ENCODE data around the gene LIN7A.

Gene LIN7A

DNA sequence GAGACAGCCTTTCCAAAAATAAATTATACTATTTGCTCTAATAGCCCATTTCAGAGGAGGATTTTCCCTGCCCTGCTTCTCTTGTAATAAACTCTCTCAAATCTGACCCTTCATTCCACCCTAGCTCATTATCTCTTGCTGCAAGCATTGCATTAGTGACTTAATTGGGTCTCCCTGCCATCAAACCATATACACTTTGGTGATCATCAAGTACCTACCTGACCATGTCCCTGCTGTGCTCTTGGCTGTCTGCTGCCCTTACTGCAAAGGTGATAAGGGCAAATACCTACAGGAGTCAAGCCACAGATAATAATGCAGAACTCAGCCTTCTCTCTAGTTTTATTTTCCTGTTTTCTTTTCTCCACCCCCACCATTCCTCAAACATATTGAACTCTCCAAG lies 88.4 kb downstream of the LIN7A start:
- no peak for DNase-seq

DNA sequence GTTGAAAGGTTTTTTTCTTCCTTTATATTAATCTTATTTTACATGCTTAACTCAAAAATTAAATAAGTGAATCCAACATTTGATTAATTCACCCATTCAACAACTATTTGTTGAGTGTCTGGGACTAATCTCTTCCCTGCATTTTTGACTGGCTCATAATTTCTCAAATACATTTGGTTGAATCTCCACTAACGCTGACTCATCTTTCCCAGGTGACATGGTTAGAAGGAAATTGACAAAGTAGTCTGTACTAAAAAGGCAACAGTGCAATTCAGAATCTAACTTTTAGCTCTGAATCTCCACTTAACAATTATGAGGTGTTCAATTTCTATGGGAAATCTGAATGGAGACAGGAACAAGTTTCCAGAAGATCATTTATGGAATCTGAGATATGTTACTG lies 88.9 kb downstream of the LIN7A start:
- no peak for DNase-seq

DNA sequence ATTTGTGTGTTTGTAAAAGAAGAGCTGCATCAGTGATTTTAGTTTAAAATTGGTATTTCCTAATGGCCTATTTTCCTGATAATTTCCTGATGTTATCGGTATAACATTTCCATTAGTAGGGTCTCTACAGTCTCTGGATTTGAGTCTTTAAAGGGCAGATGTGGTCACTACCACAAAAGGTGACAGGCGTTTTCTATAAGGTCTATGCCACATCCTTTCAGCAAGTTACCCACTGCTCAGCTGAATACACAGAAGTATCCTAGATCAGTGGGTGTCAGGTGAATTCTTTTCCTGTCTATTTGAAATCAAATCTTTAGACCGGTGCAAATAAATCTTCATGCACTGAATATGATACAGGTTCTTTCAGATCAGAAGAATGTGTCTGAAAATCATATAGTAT lies 90.2 kb downstream of the LIN7A start:
- no peak for DNase-seq

DNA sequence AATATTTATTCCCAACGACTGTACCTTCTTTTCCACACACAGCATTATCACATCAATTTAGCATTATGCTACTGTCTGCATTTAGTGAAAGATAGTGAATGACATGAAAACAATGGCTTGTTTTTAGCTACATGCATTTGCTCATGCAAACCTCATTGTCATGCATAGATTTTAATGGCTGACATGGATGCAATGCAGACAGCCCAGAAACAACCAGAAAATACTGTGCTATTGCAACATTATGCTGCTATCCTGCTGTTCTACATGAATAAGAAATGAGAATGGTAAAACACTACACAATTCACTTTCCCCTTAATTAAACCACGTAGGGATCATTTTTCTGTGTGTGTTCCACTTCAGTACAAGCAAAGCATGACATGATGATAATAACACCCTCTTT lies 90.8 kb downstream of the LIN7A start:
- no peak for DNase-seq

DNA sequence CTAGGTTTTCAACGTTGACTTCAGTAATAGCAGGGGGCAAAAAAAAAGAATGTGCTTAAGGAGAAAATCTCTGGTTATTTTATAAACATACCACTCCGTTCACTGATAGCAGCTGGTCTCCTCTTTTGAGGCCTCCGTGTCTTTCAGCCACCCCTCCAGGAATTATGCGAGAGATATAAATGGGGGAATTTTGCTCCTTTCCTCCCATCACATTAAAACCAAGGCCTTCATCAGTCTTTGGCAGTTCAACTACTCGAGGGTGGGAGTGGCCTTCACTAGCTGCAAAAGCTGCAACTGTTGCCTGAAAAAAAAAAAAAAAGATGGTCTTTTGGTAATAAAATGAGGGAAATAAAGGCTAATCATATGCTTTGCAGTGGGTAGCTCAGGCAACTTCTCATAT lies 92.1 kb downstream of the LIN7A start:
- DNase-seq, result no peak

DNA sequence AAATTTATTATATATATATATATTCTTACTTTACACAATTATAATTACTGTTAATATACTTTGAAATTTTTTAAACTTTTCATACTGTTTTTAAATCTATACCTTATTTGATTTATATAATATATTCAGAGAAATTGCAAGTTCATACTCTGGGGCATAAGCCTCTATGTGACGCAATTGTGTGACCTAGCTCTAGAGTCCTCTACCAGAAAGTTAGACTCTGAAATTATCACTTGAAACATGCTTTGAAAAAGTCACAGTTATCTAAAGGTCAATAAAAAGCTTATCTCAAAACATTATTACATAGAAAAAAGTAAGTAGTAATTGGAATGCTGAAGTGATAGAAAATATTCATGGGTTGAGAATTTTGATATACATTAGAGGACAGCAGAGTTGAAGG lies 93.8 kb downstream of the LIN7A start:
- DNase-seq, result no peak

DNA sequence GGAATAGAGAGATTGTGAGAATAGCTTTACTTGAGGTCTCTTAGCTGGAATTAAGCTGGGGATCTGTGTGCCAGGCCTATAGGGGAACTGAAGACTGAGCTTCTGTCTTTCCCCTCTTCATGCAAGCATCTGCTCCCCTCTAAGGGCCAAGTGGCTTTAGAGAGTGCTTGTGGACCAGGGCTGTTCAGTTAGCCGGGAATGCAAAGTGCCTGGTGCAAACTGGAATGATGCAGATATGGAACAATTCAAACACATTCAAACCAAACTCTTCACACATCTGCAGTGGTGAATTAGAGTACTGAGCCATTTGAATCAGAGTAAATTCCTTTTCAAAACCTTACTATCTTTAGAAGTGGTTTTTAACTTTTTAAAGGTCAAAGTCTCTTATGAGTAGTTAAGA lies 99.0 kb downstream of the LIN7A start:
- no peak for DNase-seq

DNA sequence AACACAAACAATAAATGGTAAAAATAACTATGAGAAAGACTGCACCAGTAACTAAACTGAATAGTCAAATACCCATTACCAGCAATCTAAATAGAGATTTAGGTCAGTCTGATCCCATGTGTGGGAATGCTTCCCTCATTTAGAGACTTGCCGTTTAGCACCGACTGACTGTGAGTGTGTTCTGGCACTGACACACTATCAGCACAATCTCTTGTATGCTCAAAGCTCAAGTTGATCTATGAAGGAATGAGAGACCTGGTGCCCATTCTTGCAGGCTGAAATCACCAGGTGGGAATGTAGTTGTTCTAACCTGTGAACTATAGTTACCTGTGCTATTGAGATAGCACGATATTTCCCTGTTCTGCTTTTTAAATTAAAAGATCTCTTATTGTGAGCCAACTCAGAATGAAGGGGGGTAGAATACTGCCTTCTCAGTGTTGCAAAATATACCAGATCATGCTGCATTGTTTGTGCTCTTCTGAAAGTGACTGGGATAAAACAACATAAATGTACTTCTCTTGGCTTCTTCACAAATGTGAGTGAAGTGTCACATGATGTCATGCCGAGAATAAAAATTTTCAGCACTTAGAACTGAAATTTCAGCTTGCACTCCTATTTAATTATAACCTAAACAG lies 99.6 kb downstream of the LIN7A start:
- no peak for DNase-seq

DNA sequence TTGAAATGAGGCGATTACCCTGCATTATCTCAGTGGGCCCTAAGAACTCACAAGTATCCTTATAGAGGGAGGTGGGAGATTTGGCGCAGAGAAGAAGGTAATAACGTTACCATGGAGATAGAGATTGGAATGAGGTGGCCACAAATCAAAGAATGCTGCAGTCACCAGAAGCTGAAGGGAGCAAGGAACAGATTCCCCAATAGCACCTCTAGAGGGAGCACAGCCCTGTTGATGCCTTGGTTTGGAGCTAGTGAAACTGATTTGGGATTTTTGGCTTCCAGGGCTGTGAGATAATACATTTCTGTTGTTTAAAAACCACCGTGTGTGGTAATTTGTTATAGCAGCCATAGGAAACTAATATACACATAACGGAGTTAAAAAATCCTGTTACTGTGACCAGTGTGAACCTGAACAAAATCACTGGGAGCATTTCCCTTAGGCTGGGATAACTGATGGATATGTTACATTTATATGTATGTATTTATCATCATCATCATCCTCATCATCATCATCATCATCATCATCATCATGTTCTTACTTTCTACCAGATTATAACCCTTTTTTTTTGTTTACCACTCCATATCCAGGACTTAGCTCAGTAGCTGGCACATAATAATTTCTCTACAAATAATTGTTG lies 100.3 kb downstream of the LIN7A start:
- peak; percentile 37 for DNase-seq

DNA sequence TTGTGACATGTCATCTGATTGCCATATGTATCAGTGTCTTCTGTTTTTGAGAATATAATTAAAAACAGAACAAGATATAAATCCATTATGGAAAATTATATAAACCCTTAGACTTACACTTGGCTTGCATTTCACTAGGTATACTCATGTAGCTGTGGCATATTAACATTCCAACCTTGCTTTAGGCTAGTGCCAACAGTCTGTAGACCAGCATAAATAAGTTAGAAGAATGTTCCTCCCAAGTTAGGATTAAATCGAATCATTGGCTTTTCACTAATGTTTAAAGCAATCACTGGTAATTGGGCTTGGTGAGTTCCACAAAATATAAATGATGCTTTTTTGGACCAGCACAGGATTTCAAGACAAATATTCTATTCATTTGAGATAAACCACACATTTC lies 103.0 kb downstream of the LIN7A start:
- no peak for DNase-seq

DNA sequence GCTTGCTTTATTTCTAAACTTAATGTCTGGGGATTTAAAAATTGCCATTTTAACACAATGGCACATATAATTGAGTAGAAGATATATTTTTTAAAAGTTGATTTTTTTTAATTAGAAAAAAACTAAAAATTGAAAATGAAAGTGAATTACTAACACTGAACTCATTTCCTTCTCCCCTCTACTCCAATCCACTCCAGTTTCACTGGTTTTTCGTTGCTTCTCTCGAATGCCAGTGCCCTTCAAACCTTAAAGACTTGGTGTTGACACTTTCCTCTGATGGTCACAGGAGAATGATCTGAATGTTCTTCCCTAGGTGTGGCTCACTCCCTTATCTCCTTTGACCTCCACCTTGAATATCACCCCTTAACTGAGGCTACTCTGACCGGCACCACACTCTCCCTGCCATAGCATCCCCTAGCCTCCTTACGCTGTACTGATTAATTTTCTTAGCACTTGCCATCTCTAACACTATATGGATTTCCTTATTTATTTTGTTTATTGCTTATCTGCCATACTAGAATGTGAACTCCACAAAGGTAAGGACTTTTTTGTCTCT lies 107.1 kb downstream of the LIN7A start:
- DNase-seq, result no peak

DNA sequence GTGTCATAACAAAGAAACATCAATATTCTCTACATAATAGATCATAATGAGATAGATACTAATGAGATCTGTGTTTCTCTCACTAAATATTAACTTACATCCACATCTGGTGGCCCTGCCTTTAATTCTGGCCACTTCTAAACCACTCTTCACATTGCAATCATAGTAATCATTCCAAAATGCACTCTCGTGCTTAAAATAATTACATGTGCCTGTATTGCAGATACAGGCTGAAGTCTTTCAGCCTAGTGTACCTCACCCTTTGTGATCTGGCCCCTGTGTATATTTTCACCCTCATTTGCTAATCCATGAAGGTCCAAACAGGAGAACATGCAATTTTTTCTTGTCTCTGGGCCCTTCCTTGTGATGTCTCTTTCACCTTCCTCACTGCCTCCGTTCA lies 108.0 kb downstream of the LIN7A start:
- no peak for DNase-seq

DNA sequence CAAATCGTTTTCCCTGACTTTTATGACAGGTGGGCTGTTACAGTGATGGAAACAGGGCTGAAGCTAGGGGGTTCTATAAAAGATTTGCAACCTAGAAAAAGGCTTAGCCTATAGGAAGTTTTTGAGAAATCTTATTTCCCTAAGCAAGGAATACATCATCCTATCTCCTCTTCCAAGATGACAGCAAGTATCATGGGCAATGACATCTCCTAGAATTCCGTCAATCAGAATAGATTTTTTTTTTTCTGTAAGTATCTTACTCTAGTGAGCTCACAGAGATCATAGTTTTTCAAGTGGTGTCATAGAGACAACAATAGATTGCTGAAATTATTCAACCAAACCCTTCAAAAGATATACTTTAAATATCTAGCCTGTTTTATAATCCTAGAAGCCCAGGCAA lies 112.2 kb downstream of the LIN7A start:
- no peak for DNase-seq

DNA sequence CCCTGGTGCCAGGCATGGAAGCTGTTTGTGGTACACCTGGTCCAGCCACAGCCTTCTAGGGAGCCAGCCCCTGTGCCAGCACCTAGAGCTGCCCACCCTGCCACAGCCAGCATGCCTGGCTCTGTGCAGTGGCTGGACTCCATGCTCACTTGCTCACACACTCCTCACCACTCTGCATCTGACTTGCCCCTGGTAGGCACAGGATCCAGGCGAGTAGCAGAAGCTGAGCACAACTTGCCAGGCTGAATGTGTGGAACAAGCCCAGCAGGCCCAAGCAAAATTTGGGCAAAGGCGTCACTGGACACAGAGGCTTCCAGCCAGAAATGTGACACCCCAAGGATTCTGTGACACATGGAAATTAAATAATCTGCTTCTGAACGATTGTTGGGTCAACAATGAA lies 114.3 kb downstream of the LIN7A start:
- DNase-seq, result no peak

DNA sequence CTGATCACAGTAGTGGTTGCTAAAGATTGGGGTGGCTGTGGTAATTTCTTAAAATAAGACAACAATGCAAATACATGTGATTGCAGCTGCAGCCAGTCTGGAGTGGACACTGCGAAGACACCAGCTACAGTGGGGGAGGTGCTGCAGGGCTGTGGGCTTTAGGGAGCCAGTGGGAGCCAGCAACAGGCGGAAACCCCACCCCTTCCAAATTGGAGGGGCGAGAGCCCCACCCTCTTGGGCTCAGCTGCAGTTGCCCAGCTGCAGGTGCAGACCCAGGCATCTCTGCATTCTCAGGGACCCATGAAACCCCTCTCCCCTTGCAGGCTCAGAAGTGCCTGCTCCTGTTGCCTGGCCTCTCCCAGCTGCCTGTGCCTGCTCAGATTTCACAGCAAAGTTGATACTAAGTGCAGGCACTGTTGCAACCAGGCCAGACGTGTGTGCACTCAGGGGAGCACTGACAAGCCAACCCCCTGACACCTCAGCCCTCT lies 116.2 kb downstream of the LIN7A start:
- no peak for DNase-seq

DNA sequence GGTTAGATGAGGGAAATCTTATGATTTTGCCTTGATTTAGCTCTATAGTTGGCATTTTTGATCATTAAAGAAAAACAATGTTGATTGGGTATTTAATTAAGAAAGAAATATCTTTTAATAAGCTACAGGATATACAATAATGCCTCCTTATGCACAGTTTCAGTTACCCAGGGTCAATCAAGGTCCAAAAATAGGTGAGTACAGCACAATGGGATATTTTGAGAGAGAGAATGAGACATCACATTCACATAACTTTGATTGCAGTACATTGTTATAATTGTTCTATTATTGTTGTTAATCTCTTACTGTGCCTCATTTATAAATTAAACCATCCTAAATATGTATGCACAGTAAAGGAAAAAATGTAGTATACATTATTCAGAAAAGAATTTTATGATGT lies 118.9 kb downstream of the LIN7A start:
- no peak for DNase-seq

DNA sequence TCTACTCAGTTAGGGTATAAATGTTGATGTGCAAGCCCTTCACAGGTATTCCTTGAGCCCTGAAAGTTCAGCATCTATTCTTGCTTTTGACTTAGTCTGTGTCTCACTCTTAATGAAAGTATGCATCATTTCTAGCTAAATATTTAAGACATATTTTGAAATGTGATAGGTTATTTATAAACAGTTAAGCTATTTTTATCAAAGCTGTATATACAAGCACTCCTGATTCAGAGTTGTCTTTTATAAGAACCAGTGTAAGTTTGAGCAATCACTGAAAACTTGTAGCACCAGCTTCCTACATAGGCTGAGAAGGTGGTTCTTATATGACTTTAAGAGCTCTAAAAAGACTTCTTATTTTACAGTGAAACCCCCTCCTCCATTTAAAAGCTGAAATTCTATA lies 122.4 kb downstream of the LIN7A start:
- DNase-seq, result no peak

DNA sequence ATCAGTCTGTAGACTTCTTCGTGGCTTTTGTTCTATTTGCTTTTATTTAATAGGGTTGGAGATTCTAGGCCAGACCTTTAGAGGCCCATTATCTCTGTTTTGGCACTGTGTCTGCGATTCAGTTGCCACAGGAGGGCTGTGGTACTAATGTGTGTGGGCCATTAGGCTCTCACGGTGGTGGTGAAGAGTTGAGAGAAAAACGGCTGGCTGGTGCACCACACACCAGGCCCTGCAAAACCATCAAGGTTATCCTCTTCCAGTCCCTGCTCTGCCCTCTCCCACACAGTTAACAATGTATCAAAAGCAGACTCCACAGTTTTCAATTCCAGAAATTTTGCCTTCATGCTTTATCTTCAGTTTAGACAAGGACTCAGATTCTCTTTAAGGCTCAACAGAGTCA lies 123.3 kb downstream of the LIN7A start:
- DNase-seq, result no peak

DNA sequence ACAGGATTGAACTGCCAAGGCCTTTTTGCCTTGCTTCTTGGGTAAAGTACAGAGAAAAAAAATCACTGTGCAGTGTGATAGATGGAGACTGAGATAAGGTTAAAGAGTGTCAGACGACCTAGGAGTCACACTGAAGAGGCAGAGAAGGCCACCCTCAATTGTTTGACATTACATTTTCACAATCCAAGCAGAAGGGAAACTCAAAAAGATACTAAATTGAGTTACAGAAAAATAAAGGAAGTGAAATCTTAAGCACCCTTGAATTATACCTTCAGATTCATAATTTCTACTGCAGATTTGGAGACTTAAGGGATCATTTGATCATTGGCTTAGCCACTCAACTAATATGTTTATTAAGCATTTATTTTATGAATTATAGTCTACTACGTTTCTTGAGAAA lies 123.9 kb downstream of the LIN7A start:
- no peak for DNase-seq

DNA sequence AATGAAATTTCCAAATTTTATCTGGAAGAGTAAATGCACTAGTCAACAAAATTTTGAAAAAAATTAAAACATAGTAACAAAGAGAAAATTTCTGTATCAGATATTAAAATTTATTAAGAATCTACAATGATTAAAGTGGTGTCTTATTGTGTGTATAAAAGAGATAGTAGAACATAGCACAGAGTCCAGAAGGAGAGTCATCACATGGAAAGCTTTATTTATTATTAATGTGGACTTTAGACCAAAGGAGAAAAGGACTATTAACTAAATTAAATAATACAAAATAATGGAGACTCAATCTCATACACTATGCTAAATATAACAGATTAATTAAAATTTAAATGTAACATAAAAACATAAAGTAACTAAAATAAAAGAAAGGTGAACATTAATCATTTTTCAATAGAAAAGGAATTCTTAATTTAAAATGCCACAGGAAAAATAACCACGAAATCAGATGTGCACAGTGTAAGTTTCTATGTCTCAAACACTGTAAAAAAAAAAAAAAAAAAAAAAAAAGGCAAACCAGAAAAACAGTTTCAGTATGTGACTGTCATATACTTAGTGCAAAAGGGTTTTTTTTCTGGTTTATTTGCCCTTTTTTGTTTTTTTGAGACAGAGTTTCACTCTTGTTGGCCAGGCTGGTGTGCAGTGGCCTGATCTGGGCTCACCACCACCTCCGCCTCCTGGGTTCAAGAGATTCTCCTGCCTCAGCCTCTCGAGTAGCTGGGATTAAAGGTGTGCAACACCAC lies 125.6 kb downstream of the LIN7A start:
- DNase-seq, result no peak

DNA sequence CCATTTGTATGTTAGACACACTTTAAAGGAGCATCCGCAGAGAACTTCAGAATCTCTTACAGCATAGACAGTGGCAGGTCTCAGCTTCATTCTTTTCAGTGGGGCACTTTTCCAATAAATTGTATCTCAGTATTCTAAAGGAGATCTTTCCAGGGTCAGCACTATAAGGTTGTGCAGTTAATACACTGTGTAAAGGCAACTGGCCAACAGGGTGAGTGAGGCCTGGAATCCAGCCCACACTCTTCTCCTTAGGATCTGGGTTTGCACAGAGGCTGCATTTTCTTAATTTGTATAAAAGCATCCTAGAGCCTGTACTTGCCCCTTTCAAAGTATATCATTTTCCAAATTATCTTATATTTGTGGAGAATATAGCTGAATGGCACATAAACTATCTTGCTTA lies 126.9 kb downstream of the LIN7A start:
- no peak for DNase-seq

DNA sequence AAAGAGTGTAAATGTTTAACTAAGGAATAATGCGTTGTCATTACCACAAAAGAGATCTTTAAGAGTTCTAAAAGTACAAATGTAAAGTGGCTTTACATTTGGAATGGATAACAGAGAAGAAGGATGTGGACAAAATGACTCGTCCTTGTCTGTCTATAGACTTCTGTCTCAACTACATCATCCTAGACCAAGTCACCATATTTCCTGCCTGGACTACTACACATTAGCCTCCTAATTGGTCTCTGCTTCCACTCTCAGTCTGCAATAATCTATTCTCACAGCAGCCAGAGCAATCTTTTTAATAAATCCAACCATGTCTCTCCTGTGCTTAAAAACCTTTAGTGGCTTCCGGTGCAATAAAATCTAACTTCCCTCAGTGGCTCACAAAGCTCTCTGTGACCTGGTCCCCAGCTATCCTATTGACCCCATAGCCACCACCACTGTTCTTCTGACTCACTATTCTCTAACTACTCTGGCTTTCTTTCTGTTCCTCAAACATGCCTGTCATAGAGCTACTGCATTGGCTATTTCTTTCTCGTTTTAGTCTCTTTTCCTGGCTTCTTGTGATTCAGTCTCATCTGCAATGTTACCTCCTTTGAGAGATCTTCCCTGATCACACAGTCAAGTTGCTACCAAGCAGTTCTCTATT lies 130.0 kb downstream of the LIN7A start:
- no peak for DNase-seq

DNA sequence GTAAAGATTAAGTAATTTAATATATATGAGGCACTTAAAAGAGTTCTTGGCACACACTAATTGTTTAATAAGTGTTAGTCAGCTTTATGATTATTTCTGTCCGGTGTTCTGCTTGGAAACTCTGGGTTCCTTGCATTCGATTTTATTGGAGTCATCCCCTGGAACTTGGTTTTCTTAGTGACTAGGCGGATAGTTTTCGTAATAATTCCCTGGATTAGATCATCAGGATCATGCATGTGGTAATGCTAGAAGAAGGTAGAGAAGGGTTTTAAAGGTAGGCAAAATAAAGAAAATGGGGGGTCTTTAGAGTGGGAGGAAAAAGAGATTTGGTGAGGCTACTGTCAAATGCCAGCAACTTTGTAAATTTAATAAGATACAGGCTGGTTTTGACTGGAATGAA lies 132.6 kb downstream of the LIN7A start:
- no peak for DNase-seq

Data from NCI-H226 (cell line).